Prostate gland (tissue), 2 donors: ENCODE results near the gene IL25. TPM values are rescaled to one million over a fixed set of nuclear protein-coding genes. Genes with fewer than 3 reads are reported as not detected.

ENCODE experiments used
- DNase-seq: peaks from one replicate; pipeline ENCODE4 v3.0.0-alpha.2; 2019; ENCODE audit warnings: low spot score
- H3K27ac ChIP-seq, 2 donors: fragments of 200-600 bp; sonication (generic); 2 replicates each; pipeline ENCODE4 v1.5.1; 2017 to 2019
- H3K27me3 ChIP-seq: fragments of 200-600 bp; sonication (generic); replicated peaks from 2 replicates; pipeline ENCODE4 v1.5.1; 2019; ENCODE audit not compliant: insufficient read depth
- H3K36me3 ChIP-seq, 2 donors: fragments of 200-600 bp; sonication (generic); 1 replicate in 1 of 2; 2 replicates in 1 of 2; pipeline versions ENCODE4 v1.5.1 to v1.8.1; 2017 to 2019
- H3K4me1 ChIP-seq: fragments of 200-600 bp; sonication (generic); replicated peaks from 2 replicates; pipeline ENCODE4 v1.5.1; 2019
- H3K4me3 ChIP-seq, 2 donors: fragments of 200-600 bp; sonication (generic); 2 replicates each; pipeline ENCODE4 v1.5.1; 2017 to 2019
- H3K9me3 ChIP-seq: fragments of 200-600 bp; sonication (generic); 2 replicates; pipeline ENCODE4 v1.5.1; 2017
- CTCF ChIP-seq, 4 experiments: fragments of 200-600 bp in 2 of 4; fragments of 450-650 bp in 2 of 4; sonication (generic) in 2 of 4; IDR thresholded peaks; 1 replicate in 3 of 4; 2 replicates in 1 of 4; pipeline ENCODE4 v1.5.1; 2016 to 2019; ENCODE audit warnings: antibody characterized with exemption in 4 of 4, mild to moderate bottlenecking in 2 of 4, moderate library complexity in 2 of 4
- POLR2A ChIP-seq: fragments of 450-650 bp; IDR thresholded peaks from one replicate; pipeline ENCODE4 v1.6.1; 2016; ENCODE audit warnings: antibody characterized with exemption, mild to moderate bottlenecking
- POLR2AphosphoS5 ChIP-seq: sonication (generic); formaldehyde crosslinking; IDR thresholded peaks from one replicate; pipeline ENCODE4 v1.6.1; 2017; ENCODE audit warnings: antibody characterized with exemption
- WGBS: methylation state at CpG from one replicate; pipeline ENCODE4 v1.1.5; 2018; 5-methylcytosine and 5-hydroxymethylcytosine counted together
- intact Hi-C: fragments of 100-400 bp; cut with DNase I; formaldehyde crosslinking; loops from one replicate; pipeline ENCODE4 v1.14.2; 2022
- total RNA-seq, 2 donors: library from RNA; depleted of rRNA; stranded (reverse); fragments of >200 nt; gene quantifications; one replicate each; pipeline ENCODE4 v1.1.0, GENCODE V29; 2016

The IL25 gene
- total RNA-seq, 2 donors from 2014 or later, result not detected

GRCh38 chr14:23354990-23355389, 17.6 kb upstream of the IL25 start:
- H3K4me1 ChIP-seq, result no peaks in the 10 kb centered on the region
- intact Hi-C loops, result no loop called here
- DNase-seq, result no peak
- TF ChIP-seq CTCF (IDR thresholded peaks at IDR 0.05) (no peak), POLR2A (no peak), POLR2AphosphoS5 (no peak)
- peaks cover 0 to 4% of the 10 kb centered on the region in 2 donors for H3K36me3 ChIP-seq
- no peaks in the 10 kb centered on the region for H3K27me3 ChIP-seq
- H3K9me3 ChIP-seq, result no peaks in the 10 kb centered on the region
- no peak overlapping the region for H3K4me3 ChIP-seq
- no peak overlapping the region for H3K27ac ChIP-seq
- 88% methylated on average over 6 of the region's 6 CpGs for WGBS

- TF ChIP-seq POLR2AphosphoS5 (no peak), CTCF (IDR thresholded peaks at IDR 0.05) (no peak), POLR2A (no peak)
- H3K27me3 ChIP-seq, result no peaks in the 10 kb centered on the region
- 78% methylated on average over 6 of the region's 6 CpGs for WGBS
- H3K9me3 ChIP-seq, result no peaks in the 10 kb centered on the region
- DNase-seq, result no peak
- peaks cover 0 to 5% of the 10 kb centered on the region in 2 donors for H3K36me3 ChIP-seq
- H3K4me3 ChIP-seq, result no peak overlapping the region
- H3K4me1 ChIP-seq, result peaks cover 4% of the 10 kb centered on the region
- intact Hi-C loops, result no loop called here
- no peak overlapping the region for H3K27ac ChIP-seq
Observed at GRCh38 chr14:23355871-23356435, 16.7 kb upstream of the IL25 start.

GRCh38 chr14:23356662-23357061, 15.9 kb upstream of the IL25 start:
- TF ChIP-seq POLR2A (no peak), POLR2AphosphoS5 (no peak), CTCF (IDR thresholded peaks at IDR 0.05) (no peak)
- 88% methylated on average over 4 of the region's 4 CpGs for WGBS
- Histone ChIP-seq H3K4me3 (no peak overlapping the region), H3K36me3 (peaks cover 0 to 5% of the 10 kb centered on the region in 2 donors), H3K27me3 (no peaks in the 10 kb centered on the region), H3K4me1 (peaks cover 4% of the 10 kb centered on the region), H3K27ac (no peak overlapping the region), H3K9me3 (no peaks in the 10 kb centered on the region)
- intact Hi-C loops, result no loop called here
- DNase-seq, result no peak

GRCh38 chr14:23357261-23357660, 15.3 kb upstream of the IL25 start:
- Histone ChIP-seq H3K27me3 (no peaks in the 10 kb centered on the region), H3K27ac (no peak overlapping the region), H3K4me1 (peaks cover 10% of the 10 kb centered on the region), H3K36me3 (peaks cover 0 to 5% of the 10 kb centered on the region in 2 donors), H3K4me3 (no peak overlapping the region), H3K9me3 (no peaks in the 10 kb centered on the region)
- TF ChIP-seq POLR2AphosphoS5 (no peak), POLR2A (no peak), CTCF (IDR thresholded peaks at IDR 0.05) (no peak)
- WGBS, result 82% methylated on average over 7 of the region's 8 CpGs
- intact Hi-C loops, result no loop called here
- no peak for DNase-seq

GRCh38 chr14:23358042-23358441, 14.6 kb upstream of the IL25 start:
- Histone ChIP-seq H3K36me3 (peaks cover 0 to 5% of the 10 kb centered on the region in 2 donors), H3K4me1 (peaks cover 10% of the 10 kb centered on the region), H3K9me3 (no peaks in the 10 kb centered on the region), H3K27me3 (no peaks in the 10 kb centered on the region), H3K27ac (no peak overlapping the region), H3K4me3 (no peak overlapping the region)
- intact Hi-C loops, result no loop called here
- WGBS, result 81% methylated on average over 3 of the region's 3 CpGs
- no peak for TF ChIP-seq POLR2A
- TF ChIP-seq POLR2AphosphoS5, result no peak
- no peak for TF ChIP-seq CTCF (IDR thresholded peaks at IDR 0.05)
- no peak for DNase-seq
